ENCODE results near the gene KRT39.

- TF ChIP-seq POLR2A (IDR thresholded peaks at IDR 0.05; ENCODE audit: low read length) (no peak), GATA1 (IDR thresholded peaks at IDR 0.05; ENCODE audit: low read depth, low read length) (no peak)
These were observed 37.6 kb upstream of the KRT39 start for GRCh38 chr17:41004397-41004796.
